ENCODE data around the gene ADAMTS8. TPM values are rescaled to one million over a fixed set of nuclear protein-coding genes. Genes with fewer than 3 reads are reported as not detected.

The ADAMTS8 gene
- not detected in 2 replicates for total RNA-seq (2014; rRNA removed; shearing (Covaris generic); ENCODE audit: low replicate concordance)

GRCh38 chr11:130428316-130429119, at the start of gene ADAMTS8:
Gene ADAMTS8 (minus strand): TSS chr11:130428609. CDS start chr11:130428286, 323 bp downstream.
- Histone ChIP-seq H3K4me1 (ENCODE audit: low read length) (peaks cover 3% of the 10 kb centered on the region; the same call in 1 of the 2 replicates), H3K36me3 (ENCODE audit: insufficient read depth, low read length) (no peaks in the 10 kb centered on the region), H3K27me3 (ENCODE audit: low read length) (no peaks in the 10 kb centered on the region), H3K9ac (ENCODE audit: low read length) (no peak within 1 kb of the TSS), H4K20me1 (ENCODE audit: insufficient read depth, low read depth, low read length) (no peaks in the 10 kb centered on the region), H3K27ac (ENCODE audit: low read length) (no peak within 1 kb of the TSS), H2AFZ (ENCODE audit: low read length) (no peak within 1 kb of the TSS), H3K9me3 (ENCODE audit: low read length) (no peaks in the 10 kb centered on the region), H3K4me3 (ENCODE audit: low read length) (no peak within 1 kb of the TSS), H3K4me2 (ENCODE audit: low read depth, low read length, poor library complexity, severe bottlenecking) (no peak within 1 kb of the TSS), H3K9me2 (replicated peaks; ENCODE audit: insufficient read depth, low read length) (no peaks in the 10 kb centered on the region), H3K79me2 (ENCODE audit: low read length) (no peaks in the 10 kb centered on the region)
- no peak for DNase-seq

- H3K4me2 ChIP-seq (ENCODE audit: low read depth, low read length, poor library complexity, severe bottlenecking), result no peak overlapping the region
- H3K4me3 ChIP-seq (ENCODE audit: low read length), result no peak overlapping the region
- H3K9me2 ChIP-seq (replicated peaks; ENCODE audit: insufficient read depth, low read length), result no peaks in the 10 kb centered on the region
- no peak overlapping the region for H3K27ac ChIP-seq (ENCODE audit: low read length)
- H3K79me2 ChIP-seq (ENCODE audit: low read length), result no peaks in the 10 kb centered on the region
- DNase-seq, result no peak
- H3K36me3 ChIP-seq (ENCODE audit: insufficient read depth, low read length), result no peaks in the 10 kb centered on the region
- H3K9ac ChIP-seq (ENCODE audit: low read length), result no peak overlapping the region
- no peaks in the 10 kb centered on the region for H3K27me3 ChIP-seq (ENCODE audit: low read length)
- H2AFZ ChIP-seq (ENCODE audit: low read length), result no peak overlapping the region
- H3K4me1 ChIP-seq (ENCODE audit: low read length), result no peaks in the 10 kb centered on the region
- H4K20me1 ChIP-seq (ENCODE audit: insufficient read depth, low read depth, low read length), result no peaks in the 10 kb centered on the region
- no peaks in the 10 kb centered on the region for H3K9me3 ChIP-seq (ENCODE audit: low read length)
Observed at GRCh38 chr11:130477586-130478203, 49.3 kb upstream of the ADAMTS8 start.

GRCh38 chr11:130476922-130477491, 48.6 kb upstream of the ADAMTS8 start:
- H3K27me3 ChIP-seq (ENCODE audit: low read length), result no peaks in the 10 kb centered on the region
- H3K79me2 ChIP-seq (ENCODE audit: low read length), result no peaks in the 10 kb centered on the region
- no peak overlapping the region for H3K4me3 ChIP-seq (ENCODE audit: low read length)
- no peaks in the 10 kb centered on the region for H3K9me3 ChIP-seq (ENCODE audit: low read length)
- no peak overlapping the region for H2AFZ ChIP-seq (ENCODE audit: low read length)
- no peaks in the 10 kb centered on the region for H3K9me2 ChIP-seq (replicated peaks; ENCODE audit: insufficient read depth, low read length)
- H3K27ac ChIP-seq (ENCODE audit: low read length), result no peak overlapping the region
- no peak overlapping the region for H3K9ac ChIP-seq (ENCODE audit: low read length)
- no peaks in the 10 kb centered on the region for H3K4me1 ChIP-seq (ENCODE audit: low read length)
- DNase-seq, result no peak
- H3K36me3 ChIP-seq (ENCODE audit: insufficient read depth, low read length), result no peaks in the 10 kb centered on the region
- no peaks in the 10 kb centered on the region for H4K20me1 ChIP-seq (ENCODE audit: insufficient read depth, low read depth, low read length)
- no peak overlapping the region for H3K4me2 ChIP-seq (ENCODE audit: low read depth, low read length, poor library complexity, severe bottlenecking)

GRCh38 chr11:130476200-130476921, 48.0 kb upstream of the ADAMTS8 start:
- Histone ChIP-seq H3K27ac (ENCODE audit: low read length) (no peak overlapping the region), H3K9me2 (replicated peaks; ENCODE audit: insufficient read depth, low read length) (no peaks in the 10 kb centered on the region), H4K20me1 (ENCODE audit: insufficient read depth, low read depth, low read length) (no peaks in the 10 kb centered on the region), H3K27me3 (ENCODE audit: low read length) (no peaks in the 10 kb centered on the region), H3K4me2 (ENCODE audit: low read depth, low read length, poor library complexity, severe bottlenecking) (no peak overlapping the region), H3K9me3 (ENCODE audit: low read length) (no peaks in the 10 kb centered on the region), H3K79me2 (ENCODE audit: low read length) (no peaks in the 10 kb centered on the region), H2AFZ (ENCODE audit: low read length) (no peak overlapping the region), H3K36me3 (ENCODE audit: insufficient read depth, low read length) (no peaks in the 10 kb centered on the region), H3K4me3 (ENCODE audit: low read length) (no peak overlapping the region), H3K4me1 (ENCODE audit: low read length) (no peaks in the 10 kb centered on the region), H3K9ac (ENCODE audit: low read length) (no peak overlapping the region)
- no peak for DNase-seq

- no peak for DNase-seq
- Histone ChIP-seq H3K36me3 (ENCODE audit: insufficient read depth, low read length) (no peaks in the 10 kb centered on the region), H3K9me3 (ENCODE audit: low read length) (no peaks in the 10 kb centered on the region), H2AFZ (ENCODE audit: low read length) (no peak overlapping the region), H3K9ac (ENCODE audit: low read length) (no peak overlapping the region), H3K79me2 (ENCODE audit: low read length) (no peaks in the 10 kb centered on the region), H3K4me2 (ENCODE audit: low read depth, low read length, poor library complexity, severe bottlenecking) (no peak overlapping the region), H3K4me3 (ENCODE audit: low read length) (no peak overlapping the region), H3K27ac (ENCODE audit: low read length) (no peak overlapping the region), H3K27me3 (ENCODE audit: low read length) (no peaks in the 10 kb centered on the region), H3K9me2 (replicated peaks; ENCODE audit: insufficient read depth, low read length) (no peaks in the 10 kb centered on the region), H3K4me1 (ENCODE audit: low read length) (no peaks in the 10 kb centered on the region), H4K20me1 (ENCODE audit: insufficient read depth, low read depth, low read length) (no peaks in the 10 kb centered on the region)
Observed at GRCh38 chr11:130475426-130476053, 47.1 kb upstream of the ADAMTS8 start.

GRCh38 chr11:130474637-130475400, 46.4 kb upstream of the ADAMTS8 start:
- Histone ChIP-seq H3K9me3 (ENCODE audit: low read length) (no peaks in the 10 kb centered on the region), H4K20me1 (ENCODE audit: insufficient read depth, low read depth, low read length) (no peaks in the 10 kb centered on the region), H3K27ac (ENCODE audit: low read length) (no peak overlapping the region), H3K36me3 (ENCODE audit: insufficient read depth, low read length) (no peaks in the 10 kb centered on the region), H3K27me3 (ENCODE audit: low read length) (no peaks in the 10 kb centered on the region), H3K4me3 (ENCODE audit: low read length) (no peak overlapping the region), H3K4me2 (ENCODE audit: low read depth, low read length, poor library complexity, severe bottlenecking) (no peak overlapping the region), H3K9me2 (replicated peaks; ENCODE audit: insufficient read depth, low read length) (no peaks in the 10 kb centered on the region), H2AFZ (ENCODE audit: low read length) (no peak overlapping the region), H3K4me1 (ENCODE audit: low read length) (no peaks in the 10 kb centered on the region), H3K79me2 (ENCODE audit: low read length) (no peaks in the 10 kb centered on the region), H3K9ac (ENCODE audit: low read length) (no peak overlapping the region)
- no peak for DNase-seq

- H3K27ac ChIP-seq (ENCODE audit: low read length), result no peak overlapping the region
- H3K79me2 ChIP-seq (ENCODE audit: low read length), result no peaks in the 10 kb centered on the region
- no peaks in the 10 kb centered on the region for H3K36me3 ChIP-seq (ENCODE audit: insufficient read depth, low read length)
- H3K9me2 ChIP-seq (replicated peaks; ENCODE audit: insufficient read depth, low read length), result no peaks in the 10 kb centered on the region
- no peak overlapping the region for H3K4me3 ChIP-seq (ENCODE audit: low read length)
- H3K9ac ChIP-seq (ENCODE audit: low read length), result no peak overlapping the region
- no peaks in the 10 kb centered on the region for H4K20me1 ChIP-seq (ENCODE audit: insufficient read depth, low read depth, low read length)
- H3K4me2 ChIP-seq (ENCODE audit: low read depth, low read length, poor library complexity, severe bottlenecking), result no peak overlapping the region
- H2AFZ ChIP-seq (ENCODE audit: low read length), result no peak overlapping the region
- H3K9me3 ChIP-seq (ENCODE audit: low read length), result no peaks in the 10 kb centered on the region
- no peaks in the 10 kb centered on the region for H3K27me3 ChIP-seq (ENCODE audit: low read length)
- H3K4me1 ChIP-seq (ENCODE audit: low read length), result no peaks in the 10 kb centered on the region
- DNase-seq, result no peak
Observed at GRCh38 chr11:130473795-130474377, 45.5 kb upstream of the ADAMTS8 start.

Measured in Karpas-422 (cell line).